ENCODE results near the gene GANAB. TPM values are rescaled to one million over a fixed set of nuclear protein-coding genes. Genes with fewer than 3 reads are reported as not detected.

The GANAB gene
- total RNA-seq, 4 donors from 2014 or later, result 41.3 to 65.1 (median 59.5) TPM

- in situ Hi-C loops (cut with MboI; ENCODE audit: low sequenced_read_pairs in 4 of 4) (loop anchor here in 1 of 4 donors (25.0 kb wide), 1 partner anchor 102 kb away; the partner anchor contains the start of genes BSCL2 and GNG3), intact Hi-C loops (cut with DNase I; ENCODE audit: low total_unique reads) (loop anchor here (5.0 kb wide), 1 partner anchor 82 kb away; no protein-coding TSS in a partner anchor)
- Histone ChIP-seq H3K36me3 (peaks cover 0 to 6% of the 10 kb centered on the region in 2 donors), H3K27me3 (no peaks in the 10 kb centered on the region), H3K9me3 (no peaks in the 10 kb centered on the region), H3K27ac (no peak overlapping the region), H3K4me1 (peaks cover 16 to 21% of the 10 kb centered on the region in 2 donors), H3K4me3 (no peak overlapping the region)
- ATAC-seq, result no peak
- no peak for DNase-seq
- no peak for TF ChIP-seq POLR2A (IDR thresholded peaks at IDR 0.05)
- no peak for TF ChIP-seq CTCF (IDR thresholded peaks at IDR 0.05 in 4 of 5, conservative IDR thresholded peaks at IDR 0.05 in 1 of 5)
These were observed 36.0 kb downstream of the GANAB start for GRCh38 chr11:62610403-62610802.

DNA sequence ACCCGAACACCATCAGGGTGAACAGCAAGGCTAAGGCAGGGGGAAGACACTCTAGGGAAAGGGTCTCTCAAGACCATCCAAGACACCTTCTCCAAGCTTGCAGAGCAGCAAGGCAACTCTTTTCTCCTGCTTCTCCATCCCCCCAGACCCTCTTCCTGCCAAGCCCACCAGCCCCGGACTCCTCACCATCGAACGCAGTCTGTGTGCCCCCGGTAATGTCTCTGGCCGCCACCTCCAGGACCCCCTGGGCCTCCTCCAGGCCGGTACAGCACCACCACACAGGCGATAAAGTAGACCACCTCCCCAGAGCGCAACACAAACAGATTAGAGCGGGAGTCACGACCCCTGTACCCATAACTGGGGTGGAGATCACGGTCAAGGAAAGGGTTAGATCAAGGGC is 37.6 kb downstream of the GANAB start:
- ATAC-seq (no peak), DNase-seq (no peak)
- no peak for TF ChIP-seq POLR2A (IDR thresholded peaks at IDR 0.05)
- TF ChIP-seq CTCF (IDR thresholded peaks at IDR 0.05 in 4 of 5, conservative IDR thresholded peaks at IDR 0.05 in 1 of 5), result no peak
- intact Hi-C loops (cut with DNase I; ENCODE audit: low total_unique reads), result no loop called here
- Histone ChIP-seq H3K4me1 (peaks cover 16 to 21% of the 10 kb centered on the region in 2 donors), H3K4me3 (no peak overlapping the region), H3K27ac (no peak overlapping the region), H3K9me3 (no peaks in the 10 kb centered on the region), H3K36me3 (peaks cover 0 to 8% of the 10 kb centered on the region in 2 donors), H3K27me3 (no peaks in the 10 kb centered on the region)
- in situ Hi-C loops (cut with MboI; ENCODE audit: low sequenced_read_pairs in 4 of 4), result loop anchor here in 1 of 4 donors (25.0 kb wide), 1 partner anchor 104 kb away; the partner anchor contains the start of genes BSCL2 and GNG3

GRCh38 chr11:62607714-62608113 is 38.7 kb downstream of the GANAB start:
- Histone ChIP-seq H3K4me1 (peaks cover 14 to 18% of the 10 kb centered on the region in 2 donors), H3K36me3 (peaks cover 0 to 8% of the 10 kb centered on the region in 2 donors), H3K27ac (no peak overlapping the region), H3K4me3 (no peak overlapping the region), H3K9me3 (no peaks in the 10 kb centered on the region), H3K27me3 (no peaks in the 10 kb centered on the region)
- intact Hi-C loops (cut with DNase I; ENCODE audit: low total_unique reads), result no loop called here
- in situ Hi-C loops (cut with MboI; ENCODE audit: low sequenced_read_pairs in 4 of 4), result loop anchor here in 1 of 4 donors (25.0 kb wide), 1 partner anchor 105 kb away; the partner anchor contains the start of genes BSCL2 and GNG3
- TF ChIP-seq CTCF (IDR thresholded peaks at IDR 0.05 in 4 of 5, conservative IDR thresholded peaks at IDR 0.05 in 1 of 5) (no peak), POLR2A (IDR thresholded peaks at IDR 0.05) (no peak)
- DNase-seq (no peak), ATAC-seq (no peak)

DNA sequence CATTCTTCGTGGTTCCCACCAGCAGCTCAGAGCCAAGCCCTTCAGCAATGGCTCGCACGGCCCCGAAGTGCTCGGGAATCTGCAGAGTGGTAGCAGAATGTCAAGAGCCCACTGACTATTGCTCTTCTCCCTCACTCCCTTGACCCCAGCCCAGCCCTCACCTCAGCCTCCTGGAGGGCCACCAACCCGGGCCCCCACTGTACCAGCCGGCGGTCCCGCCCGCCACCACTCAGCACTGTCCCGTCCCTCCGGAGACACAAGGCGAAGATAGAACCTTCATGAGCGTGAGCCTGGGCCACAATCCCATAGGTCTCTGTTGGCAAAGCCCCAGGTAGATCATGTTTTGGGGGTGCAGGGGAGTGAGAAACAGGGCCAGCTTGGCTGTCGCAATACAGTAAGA is 40.5 kb downstream of the GANAB start:
- TF ChIP-seq POLR2A (IDR thresholded peaks at IDR 0.05), result no peak
- no peak for TF ChIP-seq CTCF (IDR thresholded peaks at IDR 0.05 in 4 of 5, conservative IDR thresholded peaks at IDR 0.05 in 1 of 5)
- Histone ChIP-seq H3K27ac (no peak overlapping the region), H3K27me3 (no peaks in the 10 kb centered on the region), H3K4me1 (peaks cover 6 to 7% of the 10 kb centered on the region in 2 donors), H3K4me3 (no peak overlapping the region), H3K36me3 (peaks cover 0 to 8% of the 10 kb centered on the region in 2 donors), H3K9me3 (no peaks in the 10 kb centered on the region)
- in situ Hi-C loops (cut with MboI; ENCODE audit: low sequenced_read_pairs in 4 of 4) (loop anchor here in 1 of 4 donors (25.0 kb wide), 1 partner anchor 106 kb away; the partner anchor contains the start of genes BSCL2 and GNG3), intact Hi-C loops (cut with DNase I; ENCODE audit: low total_unique reads) (no loop called here)
- no peak for ATAC-seq
- no peak for DNase-seq
